GM19438 (cell line): ENCODE results near the gene KCNE4.
"Not testable (repeated sequence)": the region's sequence is repeated elsewhere in the genome, so short reads cannot be mapped to it uniquely, and the experiment has no call there.

Experiments
- ATAC-seq: cut with Tn5 transposase; IDR thresholded peaks from one replicate; pipeline ENCODE4 v1.9.1; 2021; ENCODE audit warnings: low read depth; ENCODE audit not compliant: unreplicated experiment

Gene KCNE4

DNA sequence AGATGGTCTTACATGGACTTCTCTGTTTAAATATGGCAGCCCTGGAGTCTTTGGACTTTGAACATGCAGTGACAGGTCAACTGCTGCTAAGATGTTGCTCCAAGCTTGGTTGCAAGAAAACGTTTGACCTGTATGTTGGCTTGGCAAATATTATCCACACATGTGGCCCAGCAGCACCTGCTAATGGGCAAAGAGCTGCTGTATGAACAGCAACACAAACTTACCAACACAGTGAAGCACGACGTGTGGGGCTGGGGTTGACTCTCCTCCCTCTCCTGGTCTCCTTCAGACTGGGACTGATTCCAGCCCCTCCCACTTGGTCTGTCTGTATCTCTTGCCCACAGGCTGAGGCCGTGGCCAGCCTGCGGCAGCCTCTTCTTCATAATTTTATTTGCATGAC is 3.8 kb downstream of the KCNE4 start:
- no peak for ATAC-seq

GRCh38 chr2:223056701-223057418 is 4.9 kb downstream of the KCNE4 start:
- ATAC-seq: no peak

GRCh38 chr2:223057569-223057968 is 5.6 kb downstream of the KCNE4 start:
- ATAC-seq: no peak

DNA sequence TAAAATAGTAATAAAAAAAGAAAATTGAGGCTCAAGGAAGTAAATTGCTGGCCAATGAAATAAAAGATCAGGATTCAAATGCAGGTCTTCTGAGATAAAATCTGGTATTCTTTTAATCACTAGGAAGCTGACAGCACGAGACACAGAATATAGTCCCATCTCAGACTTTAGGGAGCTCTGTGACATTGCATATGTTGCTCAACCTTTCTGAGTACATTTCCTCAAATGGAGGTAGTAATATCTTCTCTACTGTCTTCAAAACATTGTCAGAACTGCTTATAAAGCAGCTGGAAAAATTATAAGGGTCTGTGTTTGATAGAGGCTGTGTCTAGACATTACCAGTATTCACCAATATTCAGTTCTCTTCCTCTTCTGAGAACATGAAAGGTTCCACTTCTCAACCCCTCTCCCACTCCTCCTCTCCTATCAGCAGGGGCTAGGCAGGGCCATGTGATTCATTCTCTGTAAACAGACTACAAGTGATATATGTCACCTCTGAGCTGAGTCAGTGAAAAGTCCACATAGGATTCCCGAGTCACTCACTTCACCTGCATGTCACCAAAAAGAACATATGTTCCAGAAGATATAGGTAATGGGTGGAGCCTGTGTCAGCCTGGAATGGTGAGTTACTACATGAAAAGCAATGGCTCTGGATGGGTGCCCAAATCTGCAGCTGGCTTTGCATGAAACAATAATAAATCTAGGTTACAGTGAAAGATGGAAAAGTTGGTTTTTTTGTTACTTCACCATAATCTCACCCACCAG is 7.1 kb downstream of the KCNE4 start:
- no peak for ATAC-seq

DNA sequence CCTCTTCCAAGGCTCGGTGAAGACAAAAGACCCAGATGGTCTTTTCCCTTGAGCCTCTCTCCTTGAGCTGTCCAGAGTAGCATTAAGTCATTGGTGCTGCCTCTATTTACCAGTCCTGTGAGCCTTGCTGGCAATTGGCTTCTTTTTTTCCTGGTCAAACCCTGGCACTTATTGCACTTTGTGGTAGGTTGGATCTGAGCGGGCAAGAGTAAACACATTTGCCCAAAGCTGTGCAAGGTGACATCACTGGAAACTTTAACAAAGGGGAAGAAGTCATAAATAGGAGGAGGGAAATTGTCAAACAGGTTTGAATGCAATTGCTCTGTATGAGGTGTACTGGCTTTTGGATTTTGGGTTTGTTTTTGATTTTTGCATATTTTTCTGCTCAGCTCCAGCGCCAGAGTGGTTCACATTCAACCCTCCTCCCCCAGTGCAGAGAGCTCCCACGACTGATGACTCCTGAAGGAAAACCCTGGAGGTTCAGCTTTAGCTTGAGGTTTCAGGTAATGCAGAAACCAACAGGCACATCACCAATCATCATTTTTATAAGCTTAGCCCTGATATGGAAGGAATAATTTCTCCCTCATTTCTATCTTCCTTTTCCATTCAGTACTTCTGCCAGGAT is 8.3 kb downstream of the KCNE4 start:
- no peak for ATAC-seq

DNA sequence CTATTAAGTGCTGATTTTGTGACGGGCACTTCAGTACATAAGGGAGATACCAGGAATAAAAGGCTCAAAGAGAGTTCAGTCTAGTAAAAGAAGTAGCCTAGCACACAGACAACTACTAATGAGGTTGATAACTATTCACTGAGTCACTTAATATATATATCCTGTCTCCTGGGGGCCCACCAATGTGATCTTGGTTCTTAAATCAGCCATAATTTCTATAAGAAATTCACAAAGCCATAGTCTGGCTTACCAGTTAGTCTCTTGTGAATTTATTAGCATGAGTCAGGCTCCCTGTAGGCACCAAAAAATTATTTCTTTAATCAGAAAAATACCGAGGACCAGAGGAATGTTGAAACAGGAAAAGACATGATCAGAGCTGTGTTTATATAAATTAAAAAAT is 10.4 kb downstream of the KCNE4 start:
- no peak for ATAC-seq

GRCh38 chr2:223065107-223065506 is 13.1 kb downstream of the KCNE4 start:
- ATAC-seq: no peak

DNA sequence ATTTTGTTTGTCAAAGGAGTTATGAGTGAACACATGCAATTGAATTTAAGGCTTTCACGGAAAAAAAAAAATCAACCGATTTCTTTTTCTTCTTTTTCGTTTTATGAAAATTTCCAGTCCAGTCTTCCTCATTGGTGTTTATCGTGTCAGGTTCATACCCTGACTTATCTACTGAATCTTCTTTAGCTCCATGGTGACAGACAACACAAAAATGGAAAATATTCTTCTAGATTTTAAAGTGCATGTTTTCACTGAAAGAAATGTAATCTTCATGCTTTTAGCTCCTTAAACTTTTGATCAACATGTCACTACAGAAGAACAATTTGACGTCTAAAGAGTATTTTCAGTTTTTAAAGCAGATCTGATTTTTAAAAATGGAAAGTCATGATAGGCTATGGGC is 14.7 kb downstream of the KCNE4 start:
- ATAC-seq: no peak

DNA sequence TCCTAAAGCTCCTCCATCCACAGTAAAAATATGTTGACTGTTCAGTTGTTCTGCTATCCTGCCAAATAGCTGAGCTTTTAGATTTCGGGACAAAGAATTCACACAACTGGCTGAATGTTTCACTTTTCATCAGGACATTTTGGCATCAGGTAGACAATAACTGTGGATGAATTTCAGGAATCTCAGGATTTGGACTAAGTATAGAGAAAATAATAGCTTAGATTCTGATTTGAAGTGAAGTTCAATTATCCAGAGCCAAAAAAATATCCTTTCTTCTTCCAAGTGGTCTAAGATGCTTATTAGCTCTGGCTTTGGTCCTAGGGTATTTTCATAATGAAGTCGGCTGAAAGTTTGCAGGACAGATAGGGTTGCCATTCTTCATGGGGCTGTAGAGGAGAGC is 16.1 kb downstream of the KCNE4 start:
- ATAC-seq: no peak

- no peak for ATAC-seq
Observed at GRCh38 chr2:223069465-223069864, 17.5 kb downstream of the KCNE4 start.

GRCh38 chr2:223069988-223070387 is 18.0 kb downstream of the KCNE4 start:
- ATAC-seq: no peak

DNA sequence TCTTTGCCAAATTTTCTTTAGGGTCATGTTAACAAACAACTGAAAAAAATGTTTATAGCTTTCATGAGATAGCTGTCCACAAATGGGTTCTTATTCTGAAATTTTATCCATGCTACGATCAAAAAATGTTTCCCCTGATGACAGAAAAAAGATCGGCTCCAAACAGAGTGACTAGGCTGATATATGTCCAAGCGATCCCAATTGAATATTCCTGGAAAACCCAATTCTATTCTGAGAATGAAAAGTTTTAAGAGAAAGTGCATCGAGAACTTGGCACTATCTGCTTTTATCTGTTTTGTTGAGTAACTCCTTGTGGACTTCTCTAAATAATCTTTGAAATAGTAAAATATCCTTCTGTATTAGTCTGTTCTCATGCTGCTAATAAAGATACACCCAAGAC is 19.1 kb downstream of the KCNE4 start:
- no peak for ATAC-seq

GRCh38 chr2:223072826-223073225 is 20.8 kb downstream of the KCNE4 start:
- no peak for ATAC-seq

DNA sequence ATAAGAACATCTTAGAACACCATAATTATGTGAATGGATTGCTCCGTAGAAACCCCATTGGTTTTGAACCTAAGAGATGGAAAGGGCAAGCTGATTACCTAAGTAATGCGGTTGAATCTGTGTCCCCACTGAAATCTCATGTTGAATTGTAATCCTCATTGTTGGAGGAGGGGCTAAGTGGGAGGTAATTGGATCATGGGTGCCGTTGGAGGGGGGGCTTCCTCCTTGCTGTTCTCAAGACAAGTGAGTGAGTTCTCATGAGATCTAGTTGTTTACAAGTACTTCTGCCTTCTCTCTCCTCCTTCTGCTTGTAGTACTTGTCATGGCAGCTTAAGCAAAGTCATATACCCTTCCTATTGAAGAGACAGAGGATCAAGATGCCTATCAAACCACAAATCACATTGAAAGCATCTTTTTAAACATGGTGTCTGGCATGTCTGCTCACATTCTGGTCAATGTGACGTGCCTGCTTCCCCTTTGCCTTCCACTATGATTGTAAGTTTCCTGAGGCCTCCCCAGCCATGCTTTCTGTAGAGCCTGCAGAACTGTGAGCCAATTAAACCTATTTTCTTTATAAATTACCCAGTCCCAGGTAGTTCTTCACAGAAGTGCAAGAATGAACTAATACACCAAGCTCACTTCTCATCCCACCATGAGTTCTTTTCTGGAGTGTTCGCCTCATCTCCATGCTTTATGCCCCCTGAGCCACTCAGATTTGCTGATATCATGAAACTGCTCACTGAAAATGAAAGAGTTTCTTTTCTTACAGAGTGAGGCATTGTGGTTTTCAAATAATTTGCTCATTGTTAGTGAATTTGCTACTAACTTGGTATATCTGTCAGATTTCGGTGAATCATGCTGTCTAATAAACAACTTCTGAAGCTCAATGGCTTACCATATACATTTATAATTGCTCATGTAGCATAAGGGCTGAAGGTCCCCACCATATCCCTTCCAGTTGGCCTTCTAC is 23.6 kb downstream of the KCNE4 start:
- ATAC-seq: peak; percentile 81

- ATAC-seq: no peak
Observed at GRCh38 chr2:223076573-223076972, 24.6 kb downstream of the KCNE4 start.

DNA sequence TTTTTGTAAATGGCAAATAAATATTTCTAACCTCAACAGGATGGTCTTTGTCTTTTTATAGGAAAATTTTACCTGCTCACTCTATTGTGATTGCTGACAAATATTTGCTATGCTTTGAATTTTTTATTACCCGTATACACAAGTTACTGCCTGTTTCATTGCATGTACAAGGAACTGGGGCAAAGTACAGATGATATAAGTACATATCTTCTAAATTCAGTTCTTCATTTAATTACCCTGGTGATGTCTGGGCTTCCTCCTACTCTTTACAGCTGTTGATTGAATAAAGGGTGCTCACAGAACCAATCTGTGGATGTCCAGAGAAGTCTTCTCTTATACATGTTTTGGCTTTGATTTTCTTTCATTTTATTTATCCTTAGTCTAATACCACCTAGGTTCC is 26.5 kb downstream of the KCNE4 start:
- ATAC-seq: no peak

GRCh38 chr2:223079378-223079777 is 27.4 kb downstream of the KCNE4 start:
- no peak for ATAC-seq

DNA sequence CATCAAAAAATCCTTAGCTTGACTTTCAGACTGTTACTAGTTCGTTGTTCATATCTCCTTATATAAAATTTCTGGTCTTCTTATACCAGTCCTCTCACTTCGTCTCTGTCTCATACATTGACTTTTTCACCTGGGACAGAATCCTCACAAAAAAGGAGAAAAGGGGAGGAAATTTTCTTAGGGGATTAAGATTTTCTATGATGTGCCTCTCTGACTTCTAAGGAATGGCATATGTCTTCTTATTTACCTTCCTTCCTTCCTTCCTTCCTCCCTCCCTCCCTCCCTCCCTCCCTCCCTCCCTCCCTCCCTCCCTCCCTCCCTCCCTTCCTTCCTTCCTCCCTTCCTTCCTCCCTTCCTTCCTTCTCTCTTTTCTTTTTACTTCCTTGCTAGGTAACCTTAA is 27.9 kb downstream of the KCNE4 start:
- ATAC-seq: no peak

GRCh38 chr2:223080790-223081360 is 28.9 kb downstream of the KCNE4 start:
- not testable (repeated sequence) for ATAC-seq

- ATAC-seq: no peak
Observed at GRCh38 chr2:223081789-223082188, 29.8 kb downstream of the KCNE4 start.
